Hippocampal formation (tissue), 2 donors: ENCODE results near the gene C1orf105.
A peak's percentile ranks its signal among the peaks of the same experiment; 100 is the strongest.
"Not testable (repeated sequence)": the region's sequence is repeated elsewhere in the genome, so short reads cannot be mapped to it uniquely, and the experiment has no call there.

Experiments
- DNase-seq, 2 donors: peaks; one replicate each; lab custom pipeline; 2025; lab: John Stamatoyannopoulos, UW

C1orf105 gene

DNA sequence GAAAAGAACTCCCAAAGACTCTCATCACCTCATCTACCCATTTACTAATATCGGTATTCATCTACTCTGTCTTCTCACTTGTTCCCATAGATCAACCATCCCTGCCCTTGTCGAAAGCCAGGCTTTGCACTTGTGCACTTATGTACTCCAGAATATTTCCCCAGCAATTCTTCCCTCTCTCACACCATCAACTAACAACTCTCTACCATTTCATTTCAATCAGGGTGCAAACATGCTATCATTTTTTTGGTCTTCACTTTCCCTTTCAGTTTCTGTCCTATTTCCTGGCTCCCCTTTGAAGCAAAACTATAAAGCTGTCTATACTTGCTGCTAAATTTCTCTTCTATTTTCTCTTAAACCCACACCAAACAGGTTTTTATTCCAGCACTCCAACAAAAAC lies 6.7 kb downstream of the C1orf105 start:
- no peak for DNase-seq

DNA sequence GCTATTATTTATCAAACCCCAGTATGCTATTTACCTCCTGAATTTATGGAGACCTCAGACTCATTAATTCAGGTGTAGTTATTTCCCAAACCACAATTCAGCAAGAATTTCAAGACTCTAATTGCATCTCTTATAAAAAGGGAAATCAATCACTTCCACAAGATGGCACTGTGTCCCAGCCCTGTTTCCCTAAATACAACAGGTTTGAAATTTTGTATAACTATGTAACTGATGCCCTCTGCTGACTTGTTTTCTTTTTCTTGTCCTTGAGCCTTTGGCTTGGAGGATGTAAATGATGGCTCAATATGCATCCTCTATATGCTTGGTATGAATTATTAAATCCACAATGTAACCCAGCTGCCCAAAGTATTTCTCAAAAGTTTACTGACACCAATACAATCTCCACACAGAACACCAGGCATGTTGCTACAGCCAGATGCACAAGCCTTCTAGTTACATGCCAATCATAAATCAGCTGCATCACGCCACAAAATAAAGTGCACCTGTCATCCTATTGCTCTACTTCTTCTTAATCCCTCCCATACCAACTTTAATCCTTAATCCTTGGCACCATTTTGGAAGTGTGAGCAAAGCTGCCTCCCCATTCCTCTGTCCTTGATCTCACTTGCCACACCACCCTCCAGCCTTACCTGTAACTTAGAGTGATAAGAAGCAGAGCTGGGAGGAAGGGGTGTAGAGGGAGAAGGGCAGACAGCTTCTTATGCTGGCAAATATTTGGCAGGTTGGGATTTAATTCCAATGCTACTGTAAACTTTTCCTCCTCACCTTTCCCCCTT lies 9.0 kb downstream of the C1orf105 start:
- DNase-seq, result peak in 1 of 2 donors; percentile 66

DNA sequence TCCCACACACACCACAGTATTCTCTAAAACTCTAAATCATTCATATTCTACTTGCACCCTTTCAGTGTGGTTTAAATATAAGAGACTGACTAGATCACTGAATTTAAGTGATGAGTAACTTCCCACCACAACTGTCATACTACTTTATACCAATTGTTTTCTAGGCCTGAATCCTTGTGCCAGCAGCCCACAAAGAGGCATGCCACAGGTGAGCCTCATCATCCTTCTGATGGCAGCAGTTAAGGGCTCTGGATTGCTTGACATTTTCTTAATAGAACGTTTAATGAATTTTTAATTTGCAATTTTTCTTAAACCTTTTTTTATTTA lies 9.6 kb downstream of the C1orf105 start:
- no peak for DNase-seq

DNA sequence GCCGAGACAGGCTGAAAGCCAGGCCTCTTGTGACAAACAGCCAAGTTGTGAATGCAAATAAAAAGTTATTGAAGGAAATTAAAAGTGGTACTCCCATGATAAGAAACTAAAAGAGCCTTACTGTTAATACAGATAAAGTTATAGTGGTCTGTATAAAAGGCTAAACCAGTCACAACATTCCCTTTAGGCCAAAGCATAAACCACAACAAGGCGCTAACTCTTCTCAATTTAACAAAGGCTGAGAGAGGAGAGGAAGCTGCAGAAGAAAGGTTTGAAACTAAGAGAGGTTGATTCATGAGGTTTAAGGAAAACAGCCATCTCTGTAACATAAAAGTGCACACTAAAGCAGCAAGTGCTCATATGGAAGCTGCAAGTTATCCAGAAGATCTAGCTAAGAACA lies 10.7 kb downstream of the C1orf105 start:
- DNase-seq, result no peak

DNA sequence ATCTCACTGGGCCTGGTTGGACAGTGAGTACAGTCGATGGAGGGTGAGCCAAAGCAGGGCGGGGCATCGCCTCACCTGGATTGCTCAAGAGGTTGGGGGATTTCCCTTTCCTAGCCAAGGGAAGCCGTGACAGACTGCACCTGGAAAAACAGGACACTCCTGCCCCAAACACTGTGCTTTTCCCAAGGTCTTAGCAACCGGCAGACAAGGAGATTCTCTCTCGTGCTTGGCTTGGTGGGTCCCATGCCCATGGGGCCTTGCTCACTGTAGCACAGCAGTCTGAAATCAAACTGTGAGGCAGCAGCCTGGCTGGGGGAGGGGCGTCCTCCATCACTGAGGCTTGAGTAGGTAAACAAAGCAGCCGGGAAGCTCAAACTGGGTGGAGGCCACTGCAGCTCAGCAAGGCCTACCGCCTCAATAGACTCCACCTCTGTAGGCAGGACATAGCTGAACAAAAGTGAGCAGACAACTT lies 11.3 kb downstream of the C1orf105 start:
- no peak for DNase-seq

DNA sequence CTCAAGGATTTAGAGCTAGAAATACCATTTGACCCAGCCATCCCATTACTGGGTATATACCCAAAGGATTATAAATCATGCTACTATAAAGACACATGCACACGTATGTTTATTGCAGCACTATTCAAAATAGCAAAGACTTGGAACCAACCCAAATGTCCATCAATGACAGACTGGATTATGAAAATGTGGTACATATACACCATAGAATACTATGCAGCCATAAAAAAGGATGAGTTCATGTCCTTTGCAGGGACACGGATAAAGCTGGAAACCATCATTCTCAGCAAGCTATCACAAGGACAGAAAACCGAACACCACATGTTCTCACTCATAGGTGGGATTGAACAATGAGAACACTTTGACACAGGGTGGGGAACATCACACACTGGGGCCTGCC lies 16.7 kb downstream of the C1orf105 start:
- DNase-seq, result not testable (repeated sequence)

DNA sequence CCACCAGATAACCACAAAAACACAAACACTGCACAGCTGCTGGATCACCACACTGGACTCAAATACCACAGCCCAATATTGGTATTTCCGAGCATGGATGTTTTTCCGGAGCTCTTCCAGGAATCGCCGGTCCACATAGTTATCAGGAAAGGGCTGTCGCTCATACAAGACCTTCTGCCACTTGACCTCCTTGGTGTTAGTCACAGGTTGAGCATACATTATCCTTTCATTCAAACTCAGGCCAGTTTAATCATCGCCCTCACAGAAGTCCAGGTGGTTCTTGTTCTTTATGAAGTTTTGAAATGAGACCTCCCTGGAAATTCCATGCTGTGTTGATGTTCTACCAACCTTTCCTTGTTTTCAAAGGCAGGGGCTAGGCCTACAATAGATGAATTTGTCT lies 21.9 kb downstream of the C1orf105 start:
- no peak for DNase-seq

DNA sequence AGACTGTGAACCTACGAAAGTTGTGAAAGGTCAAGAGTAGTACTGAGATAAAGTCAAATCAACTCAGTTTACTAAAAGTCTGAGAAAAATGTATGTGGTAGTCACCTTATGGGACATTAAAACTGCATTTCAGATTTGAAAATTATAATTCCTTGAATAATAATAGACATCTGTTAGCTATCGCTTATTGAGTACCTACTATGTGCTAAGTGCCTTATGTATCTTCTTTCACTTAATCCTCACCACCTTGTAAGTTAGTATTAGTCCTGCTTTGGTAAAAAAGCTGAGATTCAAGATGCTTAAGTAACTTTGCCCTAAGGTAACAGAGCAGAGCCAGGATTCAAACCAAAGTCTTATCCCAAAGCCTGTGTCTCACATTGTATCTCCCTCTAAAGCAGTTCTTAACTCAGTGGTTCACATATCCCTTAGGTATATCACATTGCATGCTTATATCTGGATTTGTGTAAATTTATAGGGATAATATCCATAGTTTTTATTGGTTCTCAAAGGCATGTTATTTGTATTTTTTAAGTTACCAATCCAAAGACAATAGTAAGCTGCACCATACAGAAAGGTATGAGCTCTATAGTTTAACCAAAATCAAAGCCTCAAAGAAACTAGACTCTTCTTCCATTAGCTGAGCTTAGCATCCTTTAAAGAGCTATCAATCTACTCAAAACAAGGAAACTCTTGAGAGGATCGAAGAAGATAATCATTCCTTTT lies 22.5 kb downstream of the C1orf105 start:
- DNase-seq, result no peak

DNA sequence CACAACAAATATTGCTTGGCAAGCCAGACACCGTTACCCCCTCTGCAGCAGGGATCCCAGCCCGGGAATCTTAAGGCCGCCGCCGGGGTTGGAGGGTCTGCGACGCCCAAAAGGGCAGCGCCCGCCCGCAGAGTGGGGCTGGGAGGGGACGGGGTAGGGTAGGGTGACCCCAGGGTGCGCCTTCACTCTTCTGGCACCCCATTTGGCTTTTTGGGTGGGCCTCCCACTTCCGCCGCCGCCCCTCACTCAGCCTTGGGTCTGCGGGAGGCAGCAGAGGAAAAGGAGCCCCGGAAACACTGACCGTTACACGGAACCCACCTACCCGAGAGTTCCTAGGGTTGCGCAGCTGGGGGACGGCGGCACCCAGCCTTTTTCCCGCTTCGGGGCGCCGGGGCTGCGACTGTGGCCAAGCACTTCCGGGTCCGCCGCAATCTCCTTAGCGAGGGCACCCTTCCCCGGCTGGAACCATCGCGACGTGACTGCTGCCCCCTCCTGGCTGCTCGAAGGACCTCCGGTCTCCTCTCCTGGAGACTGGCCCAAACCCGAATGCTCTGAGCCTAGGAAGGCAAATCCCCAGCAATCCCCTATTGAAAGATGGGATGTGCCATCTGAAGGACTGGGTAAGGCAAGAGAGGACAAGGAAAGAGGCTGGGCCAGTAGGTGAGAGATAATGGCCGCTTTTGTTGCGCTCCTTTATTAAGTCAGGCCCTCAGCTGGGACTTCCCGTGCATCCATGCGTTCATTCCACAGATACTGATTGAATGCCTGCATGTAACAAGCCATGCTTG lies 23.4 kb downstream of the C1orf105 start, which contains the start of gene PIGC:
Gene PIGC (minus strand): TSS at position 404 of the 788 bp plus-strand sequence. CDS start 1,447 bp downstream, outside the sequence.
- peak; percentile 83 to 86 for DNase-seq

DNA sequence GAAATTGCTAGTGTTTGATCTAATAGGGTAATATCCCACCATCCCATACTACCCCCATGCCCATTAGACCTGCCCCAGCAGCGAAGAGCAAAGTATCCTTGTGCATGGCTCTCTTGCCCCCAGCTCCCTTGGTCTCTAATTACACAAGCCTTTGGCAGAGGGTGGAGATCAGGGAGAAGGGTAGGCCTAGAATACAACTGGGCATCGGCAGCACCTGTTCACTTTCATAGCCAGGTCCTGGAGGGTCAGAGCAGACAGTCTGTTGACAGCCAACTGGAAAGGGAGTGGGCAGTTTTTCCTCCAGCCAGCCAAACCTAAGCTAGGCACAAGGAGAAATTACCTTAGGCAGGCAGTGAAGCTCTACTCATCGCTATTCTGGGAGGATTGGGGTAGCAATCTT lies 26.1 kb downstream of the C1orf105 start:
- DNase-seq, result no peak

DNA sequence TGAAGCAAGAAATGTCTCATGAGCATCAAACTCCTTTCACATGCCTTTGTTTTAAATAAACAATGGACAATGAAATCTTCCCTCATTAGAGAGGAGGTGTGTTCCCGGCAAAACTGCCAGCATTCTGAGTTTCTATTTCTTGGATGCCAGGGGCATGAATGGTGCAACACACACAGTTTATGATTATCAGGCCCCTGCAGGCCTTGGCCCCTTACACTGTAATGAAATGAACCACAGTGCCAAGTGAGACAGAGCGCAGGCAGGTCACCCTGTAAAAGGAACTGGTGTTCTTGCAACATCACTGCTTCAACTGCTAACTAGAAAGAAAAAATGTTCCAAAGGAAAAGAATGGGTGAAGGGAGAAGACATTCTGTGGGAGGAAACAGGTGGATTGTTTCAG lies 27.2 kb downstream of the C1orf105 start:
- DNase-seq, result no peak

DNA sequence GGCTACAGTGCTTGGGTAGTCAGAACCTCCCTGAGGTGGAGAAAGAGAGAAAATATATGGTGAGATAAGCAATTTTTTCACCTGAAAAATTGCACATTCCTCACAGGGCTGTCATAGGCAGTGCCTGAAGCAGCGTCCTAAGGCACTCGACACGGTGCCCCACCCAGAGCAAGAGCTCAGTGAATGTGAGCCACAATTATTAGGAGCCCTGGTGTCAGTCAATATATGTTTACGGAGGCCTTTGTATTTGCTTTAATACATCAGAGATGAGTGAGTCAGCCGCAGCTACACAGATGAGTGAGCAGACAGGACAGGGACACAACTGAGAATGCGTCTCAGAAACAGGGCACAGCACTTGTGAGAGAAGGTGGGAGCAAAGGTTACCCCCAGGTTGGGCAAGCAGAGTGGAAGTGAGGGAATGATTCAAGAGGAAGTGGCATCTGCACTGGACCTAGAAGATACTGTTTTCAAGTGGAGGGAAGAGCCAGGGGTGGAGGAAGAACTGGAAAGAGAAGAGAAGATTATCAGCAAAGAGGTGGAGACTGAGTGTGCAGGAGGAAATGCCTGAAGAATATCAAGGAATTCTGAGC lies 28.6 kb downstream of the C1orf105 start:
- DNase-seq, result no peak

DNA sequence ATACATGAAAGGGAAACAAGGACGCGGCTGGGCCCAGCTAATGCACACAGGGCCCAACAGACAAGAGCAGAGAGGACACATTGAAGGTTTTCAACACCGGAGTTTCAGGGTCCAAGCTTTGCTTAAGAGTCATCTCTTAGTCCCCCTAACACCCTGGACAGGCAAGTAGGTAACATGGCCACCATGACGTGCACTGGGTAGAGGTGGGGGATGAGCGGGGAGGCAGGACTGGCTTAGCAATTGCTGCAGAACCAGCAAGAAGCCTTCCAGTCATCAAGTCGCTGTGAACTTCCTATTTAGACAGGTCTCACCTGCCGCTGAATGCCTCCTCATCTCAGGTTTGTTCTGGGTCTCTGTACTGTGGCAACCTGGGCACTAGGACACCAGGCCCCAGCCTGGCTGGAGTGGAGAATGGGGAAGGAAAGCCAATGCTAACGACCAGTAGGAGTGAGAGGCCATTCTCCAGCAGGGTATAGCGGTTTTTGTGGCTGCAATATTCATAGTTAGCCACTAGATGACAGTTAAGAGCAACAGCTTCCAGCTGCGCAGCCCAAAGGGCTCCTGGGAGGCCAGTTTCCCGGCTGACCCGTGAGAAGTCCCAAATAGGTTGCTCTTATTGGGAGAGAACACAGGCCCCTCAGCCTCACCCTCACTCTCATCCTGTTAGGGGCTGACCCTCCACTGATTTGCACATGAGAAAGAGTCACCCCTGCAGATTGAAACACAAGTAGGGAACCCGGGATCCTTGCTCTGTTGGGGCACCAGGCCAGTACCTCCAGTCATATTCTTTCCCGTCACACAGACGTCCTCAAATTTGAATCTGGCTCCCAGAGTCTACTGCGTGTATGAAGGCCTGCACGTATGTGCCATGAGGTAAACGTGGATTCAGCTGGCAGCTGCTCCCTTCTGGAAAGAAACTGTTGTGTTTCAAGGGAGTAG lies 29.4 kb downstream of the C1orf105 start:
- peak in 1 of 2 donors; percentile 42 for DNase-seq

DNA sequence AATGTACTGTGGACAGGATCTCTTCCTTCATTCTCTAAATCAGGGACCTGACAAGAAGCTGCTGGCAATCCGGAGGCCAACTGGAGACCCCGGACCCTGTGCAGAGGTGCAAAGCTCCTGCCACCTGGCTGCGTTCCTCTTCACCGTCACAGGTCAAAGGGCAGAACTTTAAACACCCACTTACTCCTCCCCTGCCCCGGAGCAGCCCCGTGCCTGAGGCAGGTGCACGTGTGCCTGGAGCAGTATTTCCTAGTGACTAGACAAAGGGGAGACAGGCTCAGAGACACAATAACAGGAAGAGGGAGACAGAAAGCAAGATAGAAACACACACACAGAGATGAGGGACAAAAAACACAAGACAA lies 30.0 kb downstream of the C1orf105 start:
- DNase-seq, result no peak

DNA sequence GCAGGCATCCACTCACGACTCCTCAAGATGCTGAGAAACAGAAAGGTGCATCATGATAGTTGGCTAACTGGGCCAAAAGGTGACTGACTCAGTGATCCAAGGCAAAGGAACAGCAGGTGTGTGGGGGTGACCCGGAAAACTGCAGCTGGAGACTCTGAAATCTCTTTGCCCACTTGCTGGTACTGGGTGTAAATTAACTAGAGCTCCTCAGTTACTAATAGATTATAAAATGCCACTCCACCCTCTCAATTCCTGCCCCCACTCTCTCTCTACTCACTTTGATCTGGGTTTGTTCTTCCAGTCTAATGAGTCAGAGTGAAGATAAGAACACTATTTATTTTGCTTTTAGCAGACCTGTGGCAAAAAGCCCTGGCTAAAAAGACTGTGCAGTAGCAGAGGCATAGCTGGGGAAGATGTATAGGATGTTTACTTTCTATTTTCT lies 30.5 kb downstream of the C1orf105 start:
- no peak for DNase-seq

DNA sequence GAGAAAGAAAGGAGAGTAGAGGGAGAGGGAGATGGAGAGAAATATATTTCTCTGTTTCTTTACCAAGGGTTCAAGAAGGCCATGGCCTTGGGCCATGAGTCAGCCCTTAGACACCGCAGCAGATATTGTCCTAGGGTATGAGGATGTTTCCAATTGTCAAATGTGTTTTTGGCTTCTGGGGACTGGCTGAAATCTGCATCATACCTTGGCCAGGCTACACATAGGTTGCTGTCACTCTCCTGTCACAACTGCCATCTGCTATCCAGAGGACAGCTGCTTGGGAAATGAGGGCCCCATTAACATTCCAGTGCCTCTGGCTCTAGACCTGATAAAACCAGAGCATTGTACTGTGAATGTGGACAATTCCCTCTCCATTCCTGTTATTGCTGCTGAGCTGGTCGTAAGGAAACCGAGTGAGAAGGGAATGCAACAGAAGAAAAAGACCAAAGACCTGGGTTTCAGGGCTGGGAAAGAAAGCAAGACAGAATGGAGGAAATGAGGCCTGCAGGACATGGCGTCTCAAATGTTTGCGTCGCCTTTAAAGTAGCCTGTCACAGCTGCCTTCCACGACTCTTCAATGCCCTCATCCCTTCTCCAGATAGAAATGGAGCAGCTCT lies 32.2 kb downstream of the C1orf105 start:
- DNase-seq, result no peak

DNA sequence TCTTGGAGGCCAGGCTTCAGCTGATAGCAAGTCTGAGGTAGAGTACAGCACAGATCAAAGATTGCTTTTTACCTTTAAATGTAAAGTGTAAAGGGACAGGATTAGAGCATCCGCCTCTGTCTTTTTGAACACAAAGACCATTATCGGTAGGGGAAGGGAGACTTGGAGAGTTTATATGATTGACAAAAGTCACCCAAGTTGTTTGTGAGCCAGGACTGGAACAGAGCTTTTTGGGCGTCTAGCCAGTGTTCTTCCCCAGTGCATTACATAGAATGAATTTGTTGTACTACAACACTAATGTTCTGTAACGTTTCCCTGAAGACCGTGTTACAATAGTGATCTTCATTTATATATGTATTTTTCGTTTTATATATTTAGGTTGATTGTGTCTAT lies 32.7 kb downstream of the C1orf105 start:
- DNase-seq, result no peak

DNA sequence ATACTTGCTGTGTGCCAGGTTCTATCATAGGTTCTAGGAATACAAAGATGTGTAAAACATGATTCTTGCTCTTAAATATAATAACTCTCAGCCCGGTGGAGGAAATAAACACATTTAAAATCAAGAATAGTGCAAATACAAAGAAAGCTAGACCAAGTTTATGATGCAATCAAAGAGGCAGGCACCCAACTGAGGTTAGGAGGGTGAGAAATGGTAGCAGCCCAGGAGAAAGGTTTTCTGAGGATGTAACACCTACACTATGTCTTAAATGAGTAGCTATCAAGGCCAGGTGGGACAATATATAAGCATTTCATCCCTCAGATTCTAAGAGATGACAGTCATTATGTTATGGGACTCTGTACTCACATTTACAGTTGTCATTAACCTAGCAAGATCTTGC lies 33.1 kb downstream of the C1orf105 start:
- no peak for DNase-seq

DNA sequence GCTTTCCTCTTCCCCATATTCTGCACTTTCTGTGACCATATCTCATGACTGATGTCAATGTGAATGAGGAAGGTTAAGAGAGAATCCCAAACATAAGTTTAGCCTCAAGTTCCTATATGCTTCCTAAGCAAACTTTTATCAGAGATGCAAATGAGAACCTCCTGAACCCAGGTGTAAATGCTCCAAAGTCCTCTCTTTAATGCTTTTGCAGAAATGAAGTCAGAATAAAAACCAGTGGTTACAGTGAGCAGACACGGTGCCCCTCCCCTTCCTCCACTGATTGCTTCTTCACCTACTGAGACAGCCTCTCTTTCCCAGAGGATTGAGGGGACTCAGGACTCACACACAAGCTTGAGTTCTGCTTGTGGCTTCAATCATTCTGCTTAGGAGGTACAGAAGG lies 35.0 kb downstream of the C1orf105 start:
- no peak for DNase-seq

DNA sequence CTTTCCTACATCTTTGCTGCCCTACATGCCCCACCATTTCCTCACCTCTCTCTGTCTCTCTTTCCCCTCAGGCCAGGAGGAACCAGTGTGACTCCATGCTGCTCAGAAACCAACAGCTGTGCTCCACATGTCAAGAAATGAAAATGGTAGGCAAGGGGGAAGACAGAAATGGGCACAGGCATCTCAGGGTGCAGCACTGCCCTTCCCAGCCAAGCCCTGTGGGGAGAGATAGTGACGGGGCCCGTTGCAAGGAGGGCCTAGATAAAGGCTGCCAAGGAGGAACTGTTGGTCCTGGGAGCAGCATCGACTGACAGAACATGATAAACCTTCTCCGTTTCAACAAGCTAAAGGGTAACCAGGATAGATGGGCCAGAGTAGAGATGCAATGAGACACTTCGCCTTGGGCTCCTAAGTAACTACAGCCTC lies 35.9 kb downstream of the C1orf105 start:
- no peak for DNase-seq
